PC-9 (cell line): Measurements from ENCODE around the gene FAM13C.

Experiments
- CTCF ChIP-seq: fragments of 200-600 bp; sonication (generic); conservative IDR thresholded peaks from 2 replicates; pipeline ENCODE4 v1.6.1; 2017; ENCODE audit warnings: mixed run types, antibody characterized with exemption, mild to moderate bottlenecking, moderate library complexity
- EZH2 ChIP-seq: fragments of 200-600 bp; sonication (generic); IDR thresholded peaks from 2 replicates; pipeline ENCODE4 v1.8.0; 2017; ENCODE audit warnings: antibody characterized with exemption, low read depth

- TF ChIP-seq CTCF = no peak
- no peak for TF ChIP-seq EZH2
Observed at GRCh38 chr10:59222788-59223187, 139.6 kb downstream of the FAM13C start.
